Measurements from ENCODE around the gene OR8S1.

DNA sequence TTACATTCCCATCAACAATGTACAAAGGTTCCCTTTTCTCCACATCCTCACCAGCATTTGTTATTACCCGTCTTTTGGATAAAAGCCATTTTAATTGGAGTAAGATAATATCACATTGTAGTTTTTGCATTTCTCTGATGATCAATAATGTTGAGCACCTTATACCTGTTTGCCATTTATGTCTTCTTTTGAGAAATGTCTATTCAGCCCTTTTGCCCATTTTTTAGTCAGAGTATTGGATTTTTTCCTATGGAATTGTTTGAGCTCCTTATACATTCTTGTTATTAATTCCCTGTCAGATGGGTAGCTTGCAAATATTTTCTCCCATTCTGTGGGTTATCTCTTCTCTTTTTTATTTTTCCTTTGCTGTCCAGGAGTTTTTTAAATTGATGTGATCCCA, 10.7 kb upstream of the OR8S1 start:
- TF ChIP-seq, protein P1, sequence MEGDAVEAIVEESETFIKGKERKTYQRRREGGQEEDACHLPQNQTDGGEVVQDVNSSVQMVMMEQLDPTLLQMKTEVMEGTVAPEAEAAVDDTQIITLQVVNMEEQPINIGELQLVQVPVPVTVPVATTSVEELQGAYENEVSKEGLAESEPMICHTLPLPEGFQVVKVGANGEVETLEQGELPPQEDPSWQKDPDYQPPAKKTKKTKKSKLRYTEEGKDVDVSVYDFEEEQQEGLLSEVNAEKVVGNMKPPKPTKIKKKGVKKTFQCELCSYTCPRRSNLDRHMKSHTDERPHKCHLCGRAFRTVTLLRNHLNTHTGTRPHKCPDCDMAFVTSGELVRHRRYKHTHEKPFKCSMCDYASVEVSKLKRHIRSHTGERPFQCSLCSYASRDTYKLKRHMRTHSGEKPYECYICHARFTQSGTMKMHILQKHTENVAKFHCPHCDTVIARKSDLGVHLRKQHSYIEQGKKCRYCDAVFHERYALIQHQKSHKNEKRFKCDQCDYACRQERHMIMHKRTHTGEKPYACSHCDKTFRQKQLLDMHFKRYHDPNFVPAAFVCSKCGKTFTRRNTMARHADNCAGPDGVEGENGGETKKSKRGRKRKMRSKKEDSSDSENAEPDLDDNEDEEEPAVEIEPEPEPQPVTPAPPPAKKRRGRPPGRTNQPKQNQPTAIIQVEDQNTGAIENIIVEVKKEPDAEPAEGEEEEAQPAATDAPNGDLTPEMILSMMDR (IDR thresholded peaks at IDR 0.05), result no peak
- no peak for TF ChIP-seq POLR2A (IDR thresholded peaks at IDR 0.05)
